GM21390 (cell line): ENCODE measurements around the gene MTOR.
"Not testable (repeated sequence)": the region's sequence is repeated elsewhere in the genome, so short reads cannot be mapped to it uniquely, and the experiment has no call there.

Experiments used
- ATAC-seq: cut with Tn5 transposase; IDR thresholded peaks from one replicate; pipeline ENCODE4 v1.9.1; 2021; ENCODE audit not compliant: unreplicated experiment

Gene MTOR

GRCh38 chr1:11187000-11187399 is 75.4 kb downstream of the MTOR start:
- ATAC-seq = no peak

- ATAC-seq = no peak
Observed at GRCh38 chr1:11184973-11185372, 77.4 kb downstream of the MTOR start.

GRCh38 chr1:11182884-11183283 is 79.5 kb downstream of the MTOR start:
- no peak for ATAC-seq

DNA sequence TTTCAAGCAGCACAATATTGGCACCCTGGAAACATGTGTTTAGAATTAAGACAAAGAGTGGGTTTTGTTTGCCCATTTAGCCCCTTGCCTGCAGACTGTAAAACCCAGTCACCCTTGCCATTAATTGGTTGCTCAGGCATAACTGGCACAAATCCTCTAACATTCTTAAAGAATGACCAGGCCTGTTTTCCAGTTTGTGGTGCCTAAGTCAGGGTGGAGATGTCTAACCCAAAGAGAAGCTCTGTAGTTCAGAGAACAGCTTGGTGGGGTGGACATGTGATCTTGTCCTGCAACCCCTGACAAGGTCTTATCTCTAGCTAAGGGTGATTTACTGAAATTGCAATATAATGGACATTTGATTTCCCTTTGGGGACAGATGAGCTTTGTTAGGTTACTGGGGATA is 82.0 kb downstream of the MTOR start:
- no peak for ATAC-seq

- ATAC-seq = not testable (repeated sequence)
Observed at GRCh38 chr1:11179749-11180148, 82.6 kb downstream of the MTOR start.

GRCh38 chr1:11179125-11179524 is 83.2 kb downstream of the MTOR start:
- ATAC-seq = no peak

DNA sequence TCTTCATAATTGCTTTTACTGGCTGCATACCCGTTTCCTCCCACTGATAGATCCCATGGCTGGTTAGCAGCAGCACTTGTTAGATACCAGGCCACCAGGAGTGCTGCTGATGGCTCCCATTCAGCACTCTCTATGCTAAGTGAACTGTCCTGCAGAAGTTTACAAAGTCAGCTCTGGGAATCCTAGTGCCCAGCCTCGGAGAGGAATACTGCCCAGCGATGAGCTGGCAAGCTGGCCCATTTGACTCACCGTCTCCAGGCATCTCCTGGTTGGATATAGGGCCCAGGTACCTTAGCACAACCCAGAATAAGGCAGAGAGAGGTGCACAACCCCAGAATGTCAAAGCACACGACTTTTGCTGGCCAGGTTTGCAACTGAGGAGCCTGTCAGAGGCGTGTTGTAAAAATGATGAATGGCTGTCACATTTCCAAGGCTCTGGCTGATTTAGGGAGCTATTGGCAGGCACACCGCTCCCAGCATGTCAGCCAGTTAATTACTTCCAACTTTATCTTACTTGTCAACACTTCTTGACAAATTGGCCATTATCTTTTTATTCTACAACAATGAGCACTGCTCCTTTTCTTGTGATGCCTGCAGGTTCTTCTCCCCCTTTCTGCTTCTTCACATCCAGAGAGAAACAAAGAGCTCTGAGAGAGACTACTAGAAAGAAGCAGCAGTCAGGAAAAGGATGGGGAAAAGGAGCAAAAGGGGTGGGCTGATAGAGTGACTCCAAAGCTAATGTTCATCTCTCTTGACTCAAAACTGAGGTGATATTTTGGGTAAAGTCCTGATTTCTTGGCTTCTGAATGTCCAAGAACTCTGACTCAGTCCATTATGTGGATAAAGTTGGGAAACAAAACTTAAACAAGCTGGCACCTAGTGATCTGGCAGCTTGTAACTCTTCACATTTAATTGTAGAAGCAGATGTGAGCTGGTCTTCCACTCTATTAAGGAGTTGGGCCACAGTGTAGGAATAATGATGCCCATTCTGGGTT is 84.0 kb downstream of the MTOR start:
- ATAC-seq = no peak

GRCh38 chr1:11176081-11176706 is 86.2 kb downstream of the MTOR start:
- ATAC-seq = no peak

- no peak for ATAC-seq
Observed at GRCh38 chr1:11175461-11175860, 86.9 kb downstream of the MTOR start.

GRCh38 chr1:11174261-11174942 is 87.9 kb downstream of the MTOR start:
- ATAC-seq = no peak

DNA sequence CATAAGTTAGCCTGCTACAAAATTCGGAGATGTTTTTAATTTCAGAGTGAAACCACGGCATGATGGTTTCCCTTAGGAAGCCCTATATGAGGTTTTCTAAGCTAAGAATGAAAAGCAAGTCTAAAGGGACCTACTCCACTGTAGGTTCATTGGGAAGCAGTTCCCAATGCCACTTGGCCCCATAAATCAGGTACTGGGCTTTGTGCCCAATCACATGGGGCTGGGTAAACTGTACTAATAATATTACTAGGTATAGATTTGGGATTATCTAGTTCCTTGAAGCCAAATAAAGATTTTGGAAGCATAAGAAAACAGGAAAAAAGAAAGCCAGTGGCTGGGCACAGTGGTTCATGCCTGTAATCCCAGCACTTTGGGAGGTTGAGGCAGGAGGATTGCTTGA is 92.2 kb downstream of the MTOR start:
- ATAC-seq = no peak

DNA sequence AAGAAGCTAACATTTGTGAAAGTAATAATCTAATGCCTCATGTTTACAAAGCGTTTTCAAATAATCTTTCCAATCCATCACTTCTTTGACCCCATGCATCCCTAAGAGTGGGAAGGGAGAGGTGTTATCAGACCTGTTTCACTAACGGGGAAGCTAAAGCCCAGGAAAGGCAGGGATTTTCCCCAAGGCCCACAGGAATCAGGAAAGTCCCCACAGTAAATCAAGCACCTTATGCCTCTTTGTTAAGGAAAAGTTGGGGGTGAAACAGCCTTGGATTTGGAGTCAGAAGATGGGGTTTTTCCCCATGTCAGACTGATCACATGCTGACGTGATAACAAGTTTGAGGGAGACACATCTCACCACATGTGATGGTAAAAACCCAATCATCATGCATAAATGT is 93.1 kb downstream of the MTOR start:
- ATAC-seq = no peak

DNA sequence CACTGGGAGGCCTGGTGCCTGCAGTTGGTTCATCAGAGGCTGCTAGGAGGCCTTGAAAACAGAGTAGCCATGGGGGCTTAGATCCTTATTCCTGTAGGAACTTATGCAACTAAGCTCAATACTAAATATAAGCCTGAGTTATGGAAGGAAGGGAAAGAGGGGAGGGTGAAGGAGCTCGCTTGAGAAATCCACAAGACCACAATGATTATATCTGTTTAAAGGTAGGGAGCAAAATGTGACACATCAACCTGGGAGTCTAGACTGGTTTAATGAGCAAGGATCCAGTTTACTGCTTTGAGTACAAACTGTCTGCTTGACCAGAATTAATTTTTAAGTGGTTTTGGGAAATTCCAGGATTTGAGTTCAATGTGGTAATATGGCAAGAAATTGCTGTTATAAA is 93.6 kb downstream of the MTOR start:
- no peak for ATAC-seq

- ATAC-seq = not testable (repeated sequence)
Observed at GRCh38 chr1:11166744-11167143, 95.6 kb downstream of the MTOR start.

GRCh38 chr1:11162752-11163151 is 99.6 kb downstream of the MTOR start:
- ATAC-seq = not testable (repeated sequence)

DNA sequence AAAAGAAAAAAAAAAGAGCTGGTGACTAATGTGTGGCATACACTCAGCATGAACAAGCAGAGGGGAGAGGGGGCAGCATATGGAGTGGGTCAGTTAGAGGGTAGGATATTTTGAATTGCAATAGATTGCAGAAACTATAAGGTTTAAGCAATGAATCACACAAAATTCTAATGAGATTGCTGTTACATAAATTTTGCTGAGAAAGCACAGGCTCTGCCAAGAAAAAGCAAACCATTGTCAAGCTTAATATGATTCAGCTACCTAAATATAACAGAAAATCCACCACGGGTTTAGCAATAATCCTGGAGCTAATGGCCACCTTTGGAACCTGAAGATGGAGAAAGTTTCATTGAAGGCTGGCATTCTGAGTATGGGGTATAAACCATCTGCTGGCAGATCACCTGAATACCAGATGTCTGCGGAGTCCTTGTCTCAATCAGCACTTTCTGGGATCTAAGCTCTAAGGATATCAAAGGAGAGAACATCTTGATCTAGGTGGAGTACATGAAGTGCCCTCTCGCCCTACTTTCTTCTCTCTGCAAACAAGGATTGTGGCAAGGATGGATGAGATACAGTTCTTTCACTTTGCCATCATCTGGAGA is 103.5 kb downstream of the MTOR start:
- no peak for ATAC-seq

DNA sequence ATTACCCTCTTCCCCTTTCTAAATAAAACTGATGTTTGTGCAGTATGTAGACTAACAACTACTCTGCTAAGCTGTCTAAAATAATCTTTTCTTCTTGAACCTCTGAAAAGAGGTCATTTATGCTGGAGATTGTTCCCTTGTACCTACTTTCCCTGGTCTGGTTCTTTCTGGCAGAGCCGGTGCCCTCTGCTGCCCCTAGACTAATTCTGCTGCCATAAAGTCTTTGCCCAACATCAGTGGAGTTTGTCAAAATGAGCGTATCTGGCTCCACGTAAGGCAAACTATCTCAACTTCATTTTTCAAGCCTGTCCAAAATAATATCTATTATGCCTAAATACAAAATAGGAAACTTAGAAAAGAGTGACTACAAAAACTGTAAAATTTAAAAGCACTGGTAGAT is 104.1 kb downstream of the MTOR start:
- ATAC-seq = no peak

- ATAC-seq = no peak
Observed at GRCh38 chr1:11157867-11158266, 104.5 kb downstream of the MTOR start.

GRCh38 chr1:11157394-11157793 is 105.0 kb downstream of the MTOR start:
- no peak for ATAC-seq

- no peak for ATAC-seq
Observed at GRCh38 chr1:11156963-11157362, 105.4 kb downstream of the MTOR start.

GRCh38 chr1:11156441-11156840 is 105.9 kb downstream of the MTOR start:
- ATAC-seq = no peak
